GM18951 (cell line): Measurements from ENCODE around the gene FDCSP.

ENCODE experiments used
- POLR2A ChIP-seq: IDR thresholded peaks from 4 replicates; pipeline ENCODE4 v1.6.1; 2011; ENCODE audit warnings: mild to moderate bottlenecking; ENCODE audit not compliant: insufficient read length, insufficient read depth; ENCODE audit errors: extremely low read depth
- in situ Hi-C: fragments of 300-500 bp; cut with MboI; formaldehyde crosslinking; loops from one replicate; pipeline ENCODE4 v1.12.0; 2022; ENCODE audit warnings: low sequenced_read_pairs, mixed read lengths, inconsistent platforms; ENCODE audit not compliant: unreplicated experiment

FDCSP gene

DNA sequence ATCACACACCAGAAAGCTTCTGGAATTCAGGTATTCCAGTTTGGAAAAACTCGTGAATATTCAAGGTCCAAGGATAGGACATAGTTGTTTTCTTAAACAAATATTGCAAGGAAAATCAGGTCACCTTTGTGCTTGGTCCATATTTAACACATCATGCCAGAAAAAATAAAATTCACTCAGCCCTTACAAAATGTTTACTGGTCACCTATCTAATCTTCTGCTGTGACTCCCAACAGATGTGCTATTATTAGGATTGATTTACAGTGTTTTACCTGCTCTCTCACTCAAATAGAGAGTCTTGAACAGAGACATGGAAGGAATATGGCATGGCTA is 26.0 kb downstream of the FDCSP start:
- no peak for TF ChIP-seq POLR2A
- in situ Hi-C loops = no loop called here

DNA sequence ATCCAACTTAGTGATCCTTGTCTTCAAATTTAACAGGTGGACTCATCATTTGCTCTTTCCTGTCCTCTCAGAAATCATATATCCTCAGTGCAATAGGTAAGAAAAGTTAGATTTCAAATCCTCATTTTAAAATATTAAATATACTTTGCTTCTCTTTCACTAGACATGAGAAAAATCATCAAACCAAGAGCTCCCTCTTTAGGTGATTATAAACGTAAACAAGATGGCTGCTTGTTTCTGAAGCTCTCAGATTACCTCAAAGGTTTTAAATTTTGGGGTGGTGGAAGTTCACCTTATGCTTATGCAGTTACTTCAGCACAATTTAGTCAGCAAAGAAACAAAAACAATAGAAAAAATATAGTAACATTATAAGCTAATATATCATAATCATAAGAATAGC is 43.8 kb downstream of the FDCSP start:
- TF ChIP-seq POLR2A = no peak
- in situ Hi-C loops = no loop called here

DNA sequence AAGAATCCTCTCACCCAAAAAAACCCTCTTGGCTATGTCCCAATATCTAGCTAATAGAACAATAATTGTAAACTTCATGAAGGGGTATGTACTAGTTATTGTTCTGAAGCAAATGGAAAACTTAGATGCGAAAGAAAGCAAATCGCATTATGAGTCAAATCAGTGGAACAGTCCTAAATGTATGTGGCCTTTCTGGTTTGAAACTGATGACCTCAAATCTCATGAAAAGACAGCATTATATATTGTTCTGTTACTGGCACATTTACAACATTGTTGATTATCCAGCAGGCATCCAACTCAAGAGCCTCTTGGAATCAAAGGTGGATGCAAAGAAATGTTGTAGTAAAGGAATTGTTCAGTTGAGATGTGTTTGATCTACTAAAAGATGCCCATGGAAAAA is 51.2 kb downstream of the FDCSP start:
- no peak for TF ChIP-seq POLR2A
- in situ Hi-C loops = no loop called here

DNA sequence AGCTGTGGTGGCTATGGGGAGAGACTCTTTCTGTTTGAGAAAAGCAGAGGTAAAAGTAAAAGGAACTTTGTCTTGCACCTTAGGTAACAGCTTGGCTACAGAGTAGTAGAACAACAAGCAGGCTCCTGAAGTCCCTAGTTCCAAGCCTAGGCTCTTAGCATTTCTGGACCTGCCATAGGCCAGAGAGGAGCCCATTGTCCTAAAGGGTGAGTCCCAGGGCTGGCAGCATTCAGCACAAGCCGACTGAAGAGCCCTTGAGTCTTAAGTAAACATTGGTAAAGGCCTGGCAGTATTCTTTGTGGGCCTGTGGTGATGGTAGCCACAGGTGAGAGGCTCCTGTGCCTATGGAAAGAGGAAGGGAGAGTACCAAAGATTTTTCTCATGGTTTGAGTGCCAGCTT is 54.6 kb downstream of the FDCSP start:
- in situ Hi-C loops = no loop called here
- TF ChIP-seq POLR2A = no peak
